Karpas-422 (cell line): Measurements from ENCODE around the gene HOXD1. TPM values are rescaled to one million over a fixed set of nuclear protein-coding genes. Genes with fewer than 3 reads are reported as not detected.

Source experiments
- DNase-seq: peaks from one replicate; pipeline ENCODE4 v3.0.0-alpha.2; 2015
- H2AFZ ChIP-seq: fragments of 200-600 bp; sonication (generic); 2 replicates; pipeline ENCODE4 v1.6.1; 2014; ENCODE audit warnings: antibody characterized with exemption, low read length, mixed read lengths
- H3K27ac ChIP-seq: fragments of 200-600 bp; sonication (generic); 2 replicates; pipeline ENCODE4 v1.5.1; 2014; ENCODE audit warnings: mild to moderate bottlenecking, low read length, moderate library complexity
- H3K27me3 ChIP-seq: fragments of 200-600 bp; sonication (generic); 2 replicates; pipeline ENCODE4 v1.6.1; 2014; ENCODE audit warnings: low read length, mixed read lengths
- H3K36me3 ChIP-seq: fragments of 200-600 bp; sonication (generic); 2 replicates; pipeline ENCODE4 v1.6.1; 2014; ENCODE audit warnings: low read length, mixed read lengths; ENCODE audit not compliant: insufficient read depth
- H3K4me1 ChIP-seq: fragments of 200-600 bp; sonication (generic); 2 replicates; pipeline ENCODE4 v1.6.1; 2014; ENCODE audit warnings: mild to moderate bottlenecking, low read length, mixed read lengths
- H3K4me2 ChIP-seq: fragments of 200-600 bp; sonication (generic); 2 replicates; pipeline ENCODE4 v1.6.1; 2014; ENCODE audit warnings: low read length, low read depth, mild to moderate bottlenecking; ENCODE audit not compliant: poor library complexity, severe bottlenecking
- H3K4me3 ChIP-seq: fragments of 200-600 bp; sonication (generic); 2 replicates; pipeline ENCODE4 v1.5.1; 2014; ENCODE audit warnings: mild to moderate bottlenecking, antibody characterized with exemption, low read length, mixed read lengths
- H3K79me2 ChIP-seq: fragments of 200-600 bp; sonication (generic); 2 replicates; pipeline ENCODE4 v1.6.1; 2014; ENCODE audit warnings: mild to moderate bottlenecking, low read length, mixed read lengths
- H3K9ac ChIP-seq: fragments of 200-600 bp; sonication (generic); 2 replicates; pipeline ENCODE4 v1.6.0; 2014; ENCODE audit warnings: low read length
- H3K9me2 ChIP-seq: fragments of 200-600 bp; sonication (generic), shearing (Covaris generic); replicated peaks from 2 replicates; pipeline ENCODE4 v1.6.0; 2014; ENCODE audit warnings: mild to moderate bottlenecking, low read length, moderate library complexity; ENCODE audit not compliant: insufficient read depth
- H3K9me3 ChIP-seq: fragments of 300-700, 200-600 bp; sonication (generic); 2 replicates; pipeline ENCODE4 v1.6.1; 2014; ENCODE audit warnings: low read length, mixed read lengths
- H4K20me1 ChIP-seq: fragments of 200-600 bp; sonication (generic); 2 replicates; pipeline ENCODE4 v1.6.1; 2014; ENCODE audit warnings: mild to moderate bottlenecking, antibody characterized with exemption, low read length, low read depth; ENCODE audit not compliant: insufficient read depth
- total RNA-seq: library from RNA; depleted of rRNA; stranded (reverse); fragments of >200 nt; shearing (Covaris generic); gene quantifications from 2 replicates; pipeline ENCODE4 v1.2.3, GENCODE V29; 2014; ENCODE audit warnings: low replicate concordance

Gene HOXD1
- total RNA-seq, 1 experiment from 2014 or later, result not detected

GRCh38 chr2:176158186-176158591 lies 30.3 kb upstream of the HOXD1 start:
- H3K27ac ChIP-seq, result no peak overlapping the region
- H3K79me2 ChIP-seq, result no peaks in the 10 kb centered on the region
- H3K4me1 ChIP-seq, result no peaks in the 10 kb centered on the region
- no peaks in the 10 kb centered on the region for H4K20me1 ChIP-seq
- H3K4me3 ChIP-seq, result no peak overlapping the region
- DNase-seq, result no peak
- no peaks in the 10 kb centered on the region for H3K36me3 ChIP-seq
- H2AFZ ChIP-seq, result no peak overlapping the region
- H3K9me3 ChIP-seq, result no peaks in the 10 kb centered on the region
- H3K9me2 ChIP-seq, result no peaks in the 10 kb centered on the region
- no peak overlapping the region for H3K9ac ChIP-seq
- no peak overlapping the region for H3K4me2 ChIP-seq
- H3K27me3 ChIP-seq, result no peaks in the 10 kb centered on the region

- no peak for DNase-seq
- H4K20me1 ChIP-seq, result no peaks in the 10 kb centered on the region
- H3K4me1 ChIP-seq, result no peaks in the 10 kb centered on the region
- no peak overlapping the region for H3K4me3 ChIP-seq
- no peaks in the 10 kb centered on the region for H3K9me2 ChIP-seq
- H3K27me3 ChIP-seq, result no peaks in the 10 kb centered on the region
- no peaks in the 10 kb centered on the region for H3K79me2 ChIP-seq
- H3K9me3 ChIP-seq, result no peaks in the 10 kb centered on the region
- H3K36me3 ChIP-seq, result no peaks in the 10 kb centered on the region
- no peak overlapping the region for H3K27ac ChIP-seq
- H3K9ac ChIP-seq, result no peak overlapping the region
- no peak overlapping the region for H3K4me2 ChIP-seq
- H2AFZ ChIP-seq, result no peak overlapping the region
Measured at GRCh38 chr2:176158855-176159662, 29.4 kb upstream of the HOXD1 start.

- Histone ChIP-seq H4K20me1 (no peaks in the 10 kb centered on the region), H3K4me3 (no peak overlapping the region), H3K9ac (no peak overlapping the region), H3K9me3 (no peaks in the 10 kb centered on the region), H3K79me2 (no peaks in the 10 kb centered on the region), H2AFZ (no peak overlapping the region), H3K27me3 (no peaks in the 10 kb centered on the region), H3K27ac (no peak overlapping the region), H3K36me3 (no peaks in the 10 kb centered on the region), H3K9me2 (no peaks in the 10 kb centered on the region), H3K4me2 (no peak overlapping the region), H3K4me1 (no peaks in the 10 kb centered on the region)
- DNase-seq, result no peak
Measured at GRCh38 chr2:176159663-176160250, 28.7 kb upstream of the HOXD1 start.

GRCh38 chr2:176160251-176160985 lies 28.1 kb upstream of the HOXD1 start:
- Histone ChIP-seq H3K79me2 (no peaks in the 10 kb centered on the region), H3K27me3 (no peaks in the 10 kb centered on the region), H3K9me3 (no peaks in the 10 kb centered on the region), H2AFZ (no peak overlapping the region), H3K9ac (no peak overlapping the region), H3K9me2 (no peaks in the 10 kb centered on the region), H4K20me1 (no peaks in the 10 kb centered on the region), H3K27ac (no peak overlapping the region), H3K4me3 (no peak overlapping the region), H3K36me3 (no peaks in the 10 kb centered on the region), H3K4me1 (no peaks in the 10 kb centered on the region), H3K4me2 (no peak overlapping the region)
- no peak for DNase-seq

GRCh38 chr2:176160986-176161824 lies 27.3 kb upstream of the HOXD1 start:
- Histone ChIP-seq H3K27me3 (no peaks in the 10 kb centered on the region), H3K9ac (no peak overlapping the region), H3K4me3 (no peak overlapping the region), H2AFZ (no peak overlapping the region), H3K79me2 (no peaks in the 10 kb centered on the region), H3K27ac (no peak overlapping the region), H3K4me1 (no peaks in the 10 kb centered on the region), H3K36me3 (no peaks in the 10 kb centered on the region), H3K9me3 (no peaks in the 10 kb centered on the region), H4K20me1 (no peaks in the 10 kb centered on the region), H3K9me2 (no peaks in the 10 kb centered on the region), H3K4me2 (no peak overlapping the region)
- no peak for DNase-seq

- Histone ChIP-seq H3K27ac (no peak overlapping the region), H3K36me3 (no peaks in the 10 kb centered on the region), H3K4me3 (no peak overlapping the region), H3K4me1 (no peaks in the 10 kb centered on the region), H3K9me3 (no peaks in the 10 kb centered on the region), H3K79me2 (no peaks in the 10 kb centered on the region), H4K20me1 (no peaks in the 10 kb centered on the region), H3K9me2 (no peaks in the 10 kb centered on the region), H3K9ac (no peak overlapping the region), H2AFZ (no peak overlapping the region), H3K4me2 (no peak overlapping the region), H3K27me3 (no peaks in the 10 kb centered on the region)
- no peak for DNase-seq
Measured at GRCh38 chr2:176161825-176162626, 26.4 kb upstream of the HOXD1 start.

- H3K9me3 ChIP-seq, result no peaks in the 10 kb centered on the region
- DNase-seq, result no peak
Measured at GRCh38 chr2:176162911-176163671, 25.4 kb upstream of the HOXD1 start.

More at GRCh38 chr2:176162911-176163671, 25.4 kb upstream of the HOXD1 start:
- no peaks in the 10 kb centered on the region for H3K36me3 ChIP-seq
- H3K4me3 ChIP-seq, result no peak overlapping the region
- no peaks in the 10 kb centered on the region for H3K4me1 ChIP-seq
- H3K27ac ChIP-seq, result no peak overlapping the region
- H3K27me3 ChIP-seq, result no peaks in the 10 kb centered on the region
- no peaks in the 10 kb centered on the region for H4K20me1 ChIP-seq
- H3K4me2 ChIP-seq, result no peak overlapping the region
- no peak overlapping the region for H3K9ac ChIP-seq
- H3K9me2 ChIP-seq, result no peaks in the 10 kb centered on the region
- no peak overlapping the region for H2AFZ ChIP-seq
- no peaks in the 10 kb centered on the region for H3K79me2 ChIP-seq
